ENCODE data around the gene CNTN5. TPM values are rescaled to one million over a fixed set of nuclear protein-coding genes. Genes with fewer than 3 reads are reported as not detected.

The CNTN5 gene
- total and polyA plus RNA-seq, 2 donors (not counting 1 experiment from before 2014, with no cell fraction given), result not detected

DNA sequence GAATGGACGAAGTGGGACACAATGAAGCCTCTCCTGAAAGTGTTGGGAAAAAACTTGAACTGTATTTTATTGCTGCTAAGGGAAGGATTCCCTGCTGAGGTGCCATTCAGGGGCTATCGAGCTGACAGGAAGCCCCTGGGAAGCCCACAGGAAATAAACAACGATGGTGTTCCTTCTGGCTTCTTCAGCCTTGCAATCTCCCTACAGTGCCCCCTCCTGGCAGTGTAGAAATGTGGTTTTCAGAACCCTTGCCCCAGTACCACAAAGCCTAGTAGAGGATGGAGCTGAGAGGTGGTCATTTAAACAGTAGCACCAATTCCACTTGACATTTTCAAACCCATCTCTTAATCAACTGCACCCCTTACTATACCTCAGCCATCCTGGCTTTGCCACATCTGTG, 989.6 kb downstream of the CNTN5 start:
- Mint-ChIP-seq H3K4me3 (no peak overlapping the region), H3K4me1 (no peaks in the 10 kb centered on the region), H3K27ac (no peak overlapping the region), H3K27me3 (no peaks in the 10 kb centered on the region), H3K9me3 (ENCODE audit: insufficient read depth) (peaks cover 7% of the 10 kb centered on the region)
- Histone ChIP-seq H4K20me1 (ENCODE audit: control insufficient read depth, insufficient read depth, low read length, poor library complexity, severe bottlenecking) (no peaks in the 10 kb centered on the region), H3K4me2 (replicated peaks; ENCODE audit: low read depth, low read length, poor library complexity, severe bottlenecking) (no peak overlapping the region), H3K9ac (ENCODE audit: low read length) (no peak overlapping the region), H3K4me1 (ENCODE audit: control insufficient read depth in 2 of 2, insufficient read depth in 2 of 2, low read length in 2 of 2) (no peaks in the 10 kb centered on the region), H3K79me2 (ENCODE audit: control insufficient read depth, insufficient read depth, low read length) (no peaks in the 10 kb centered on the region), H3K4me3 (ENCODE audit: control extremely low read depth in 1 of 5, extremely low read depth in 1 of 5, insufficient read depth in 1 of 5, low read depth in 2 of 5, low read length in 4 of 5) (no peak overlapping the region), H3K27me3 (replicated peaks in 1 of 4; ENCODE audit: control extremely low read depth in 1 of 4, control insufficient read depth in 3 of 4, insufficient read depth in 4 of 4, low read length in 3 of 4) (no peaks in the 10 kb centered on the region), H2AFZ (ENCODE audit: insufficient read depth, low read depth, low read length, poor library complexity, severe bottlenecking) (no peak overlapping the region), H3K27ac (ENCODE audit: low read length in 2 of 2) (no peak overlapping the region), H3K36me3 (replicated peaks in 1 of 2; ENCODE audit: control extremely low read depth in 1 of 2, control insufficient read depth in 1 of 2, extremely low read depth in 1 of 2, insufficient read depth in 2 of 2, low read length in 1 of 2) (no peaks in the 10 kb centered on the region), H3K9me3 (ENCODE audit: control extremely low read depth in 1 of 3, control insufficient read depth in 2 of 3, insufficient read depth in 1 of 3, low read length in 2 of 3) (peaks cover 0 to 1% (median 0%) of the 10 kb centered on the region in 3 donors)
- intact Hi-C loops (cut with micrococcal nuclease), result no loop called here
- WGBS (ENCODE audit: insufficient coverage), result 50% methylated on average over 2 of the region's 3 CpGs
- ChIA-PET CTCF (no interaction called here), POLR2A (no interaction called here)
- ATAC-seq (ENCODE audit: low read depth), result no peak
- no peak for TF ChIP-seq EZH2 (IDR thresholded peaks at IDR 0.05; ENCODE audit: borderline replicate concordance, insufficient read depth, low read depth, low read length, poor library complexity, severe bottlenecking)
- TF ChIP-seq, protein P1, sequence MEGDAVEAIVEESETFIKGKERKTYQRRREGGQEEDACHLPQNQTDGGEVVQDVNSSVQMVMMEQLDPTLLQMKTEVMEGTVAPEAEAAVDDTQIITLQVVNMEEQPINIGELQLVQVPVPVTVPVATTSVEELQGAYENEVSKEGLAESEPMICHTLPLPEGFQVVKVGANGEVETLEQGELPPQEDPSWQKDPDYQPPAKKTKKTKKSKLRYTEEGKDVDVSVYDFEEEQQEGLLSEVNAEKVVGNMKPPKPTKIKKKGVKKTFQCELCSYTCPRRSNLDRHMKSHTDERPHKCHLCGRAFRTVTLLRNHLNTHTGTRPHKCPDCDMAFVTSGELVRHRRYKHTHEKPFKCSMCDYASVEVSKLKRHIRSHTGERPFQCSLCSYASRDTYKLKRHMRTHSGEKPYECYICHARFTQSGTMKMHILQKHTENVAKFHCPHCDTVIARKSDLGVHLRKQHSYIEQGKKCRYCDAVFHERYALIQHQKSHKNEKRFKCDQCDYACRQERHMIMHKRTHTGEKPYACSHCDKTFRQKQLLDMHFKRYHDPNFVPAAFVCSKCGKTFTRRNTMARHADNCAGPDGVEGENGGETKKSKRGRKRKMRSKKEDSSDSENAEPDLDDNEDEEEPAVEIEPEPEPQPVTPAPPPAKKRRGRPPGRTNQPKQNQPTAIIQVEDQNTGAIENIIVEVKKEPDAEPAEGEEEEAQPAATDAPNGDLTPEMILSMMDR (IDR thresholded peaks at IDR 0.05), result no peak
- no peak for DNase-seq

DNA sequence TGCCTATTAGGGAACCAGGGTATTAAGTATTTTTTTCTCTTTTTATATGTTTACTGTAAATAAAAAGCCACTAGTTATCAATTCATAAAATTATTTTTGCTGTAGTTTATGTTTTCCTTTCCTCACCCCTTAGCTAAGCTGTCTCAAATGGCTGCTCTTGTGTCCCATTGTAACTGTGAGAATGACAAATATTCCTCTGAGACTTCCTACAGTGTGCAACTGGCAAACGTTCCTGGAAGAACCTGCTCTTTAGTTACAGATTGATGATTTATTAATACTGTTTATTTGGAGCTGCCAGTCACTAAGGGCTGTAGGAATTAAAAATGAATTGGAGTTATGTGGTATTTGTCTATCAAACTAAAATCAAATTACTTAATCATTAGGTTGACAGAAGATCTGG, 990.9 kb downstream of the CNTN5 start:
- ChIA-PET CTCF (no interaction called here), POLR2A (no interaction called here)
- Histone ChIP-seq H3K4me3 (ENCODE audit: control extremely low read depth in 1 of 5, extremely low read depth in 1 of 5, insufficient read depth in 1 of 5, low read depth in 2 of 5, low read length in 4 of 5) (no peak overlapping the region), H3K79me2 (ENCODE audit: control insufficient read depth, insufficient read depth, low read length) (no peaks in the 10 kb centered on the region), H3K36me3 (replicated peaks in 1 of 2; ENCODE audit: control extremely low read depth in 1 of 2, control insufficient read depth in 1 of 2, extremely low read depth in 1 of 2, insufficient read depth in 2 of 2, low read length in 1 of 2) (no peaks in the 10 kb centered on the region), H3K9me3 (ENCODE audit: control extremely low read depth in 1 of 3, control insufficient read depth in 2 of 3, insufficient read depth in 1 of 3, low read length in 2 of 3) (peaks cover 0 to 1% (median 0%) of the 10 kb centered on the region in 3 donors), H2AFZ (ENCODE audit: insufficient read depth, low read depth, low read length, poor library complexity, severe bottlenecking) (no peak overlapping the region), H3K27me3 (replicated peaks in 1 of 4; ENCODE audit: control extremely low read depth in 1 of 4, control insufficient read depth in 3 of 4, insufficient read depth in 4 of 4, low read length in 3 of 4) (no peaks in the 10 kb centered on the region), H3K27ac (ENCODE audit: low read length in 2 of 2) (no peak overlapping the region), H4K20me1 (ENCODE audit: control insufficient read depth, insufficient read depth, low read length, poor library complexity, severe bottlenecking) (no peaks in the 10 kb centered on the region), H3K4me1 (ENCODE audit: control insufficient read depth in 2 of 2, insufficient read depth in 2 of 2, low read length in 2 of 2) (no peaks in the 10 kb centered on the region), H3K9ac (ENCODE audit: low read length) (no peak overlapping the region), H3K4me2 (replicated peaks; ENCODE audit: low read depth, low read length, poor library complexity, severe bottlenecking) (no peak overlapping the region)
- Mint-ChIP-seq H3K9me3 (ENCODE audit: insufficient read depth) (peaks cover 4% of the 10 kb centered on the region), H3K4me1 (no peaks in the 10 kb centered on the region), H3K27me3 (no peaks in the 10 kb centered on the region), H3K4me3 (no peak overlapping the region), H3K27ac (no peak overlapping the region)
- DNase-seq (no peak), ATAC-seq (ENCODE audit: low read depth) (no peak)
- no CpG with 5 or more reads among the region's 1 CpG for WGBS (ENCODE audit: insufficient coverage)
- TF ChIP-seq, protein P1 (IDR thresholded peaks at IDR 0.05), result no peak
- no peak for TF ChIP-seq EZH2 (IDR thresholded peaks at IDR 0.05; ENCODE audit: borderline replicate concordance, insufficient read depth, low read depth, low read length, poor library complexity, severe bottlenecking)
- intact Hi-C loops (cut with micrococcal nuclease), result no loop called here

All from B cell (primary cell).